ENCODE results near the gene SLC1A3.

Gene SLC1A3

GRCh38 chr5:36653044-36653705 lies 46.8 kb downstream of the SLC1A3 start:
- H3K36me3 ChIP-seq: no peaks in the 10 kb centered on the region
- no peak for TF ChIP-seq Cebpa-rat (IDR thresholded peaks at IDR 0.05)
- no peak overlapping the region for H3K4me3 ChIP-seq
- no peaks in the 10 kb centered on the region for H4K20me1 ChIP-seq
- no peak overlapping the region for H3K9ac ChIP-seq
- H3K4me1 ChIP-seq: peaks cover 11% of the 10 kb centered on the region
- H3K4me2 ChIP-seq: no peak overlapping the region
- no peak overlapping the region for H3K27ac ChIP-seq
- no peaks in the 10 kb centered on the region for H3K9me3 ChIP-seq
- H3K27me3 ChIP-seq: no peaks in the 10 kb centered on the region

- Histone ChIP-seq H3K4me2 (no peak overlapping the region), H3K36me3 (no peaks in the 10 kb centered on the region), H3K9ac (no peak overlapping the region), H3K9me3 (no peaks in the 10 kb centered on the region), H3K27ac (no peak overlapping the region), H3K4me1 (peaks cover 13% of the 10 kb centered on the region), H3K27me3 (no peaks in the 10 kb centered on the region), H4K20me1 (no peaks in the 10 kb centered on the region), H3K4me3 (no peak overlapping the region)
- no peak for TF ChIP-seq Cebpa-rat (IDR thresholded peaks at IDR 0.05)
Observed at GRCh38 chr5:36654564-36654963, 48.2 kb downstream of the SLC1A3 start.

GRCh38 chr5:36655161-36655560 lies 48.8 kb downstream of the SLC1A3 start:
- Histone ChIP-seq H3K9me3 (no peaks in the 10 kb centered on the region), H4K20me1 (no peaks in the 10 kb centered on the region), H3K4me3 (no peak overlapping the region), H3K27ac (no peak overlapping the region), H3K4me1 (peaks cover 13% of the 10 kb centered on the region), H3K9ac (no peak overlapping the region), H3K4me2 (no peak overlapping the region), H3K36me3 (no peaks in the 10 kb centered on the region), H3K27me3 (no peaks in the 10 kb centered on the region)
- no peak for TF ChIP-seq Cebpa-rat (IDR thresholded peaks at IDR 0.05)

DNA sequence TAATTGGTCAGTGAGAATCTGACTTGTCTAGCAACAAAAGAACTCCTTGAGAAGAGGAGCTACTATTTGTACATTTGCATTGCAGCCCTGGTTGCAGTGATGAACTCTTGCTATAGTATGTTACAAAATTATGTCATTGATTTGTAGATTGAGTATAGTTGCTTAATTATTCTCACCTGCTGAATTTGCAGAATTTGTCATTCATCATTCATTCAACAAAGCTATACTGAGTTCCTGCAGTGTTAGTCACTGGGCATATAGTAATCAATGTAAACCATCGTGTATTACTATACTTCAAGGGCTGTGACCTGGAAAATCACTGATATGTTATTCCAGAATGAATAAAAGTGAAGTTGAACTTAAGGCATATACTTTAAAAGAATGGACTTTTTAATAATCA lies 50.1 kb downstream of the SLC1A3 start:
- Histone ChIP-seq H3K4me2 (no peak overlapping the region), H4K20me1 (no peaks in the 10 kb centered on the region), H3K4me3 (no peak overlapping the region), H3K27me3 (no peaks in the 10 kb centered on the region), H3K9me3 (no peaks in the 10 kb centered on the region), H3K4me1 (peaks cover 13% of the 10 kb centered on the region), H3K9ac (no peak overlapping the region), H3K27ac (no peak overlapping the region), H3K36me3 (no peaks in the 10 kb centered on the region)
- no peak for TF ChIP-seq Cebpa-rat (IDR thresholded peaks at IDR 0.05)

DNA sequence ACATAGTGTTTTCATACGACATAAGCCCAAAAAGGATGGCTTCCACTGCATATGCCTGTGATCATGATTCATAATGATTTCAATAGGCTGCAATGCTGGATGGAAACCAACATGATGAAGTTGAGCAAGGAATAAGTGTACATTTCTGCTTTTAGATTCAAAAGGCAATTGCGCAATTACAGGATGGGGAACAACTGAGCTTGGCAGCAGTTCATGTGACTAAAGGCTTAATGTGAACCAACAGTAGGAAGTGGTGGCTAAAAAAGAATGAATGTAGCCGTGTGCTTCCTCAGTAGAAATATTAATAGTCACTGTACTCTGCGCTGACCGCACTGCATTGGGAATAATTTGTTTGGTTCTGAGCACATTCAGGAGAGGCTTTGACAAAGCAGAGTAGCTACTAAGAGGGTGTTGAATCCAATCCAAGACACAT lies 51.2 kb downstream of the SLC1A3 start:
- peaks cover 13% of the 10 kb centered on the region for H3K4me1 ChIP-seq
- no peaks in the 10 kb centered on the region for H3K9me3 ChIP-seq
- no peak overlapping the region for H3K9ac ChIP-seq
- peak overlapping the region; percentile 51 for H3K27ac ChIP-seq
- no peaks in the 10 kb centered on the region for H3K27me3 ChIP-seq
- peak; percentile 97 for TF ChIP-seq Cebpa-rat (IDR thresholded peaks at IDR 0.05)
- no peaks in the 10 kb centered on the region for H3K36me3 ChIP-seq
- peak overlapping the region; percentile 55 for H3K4me2 ChIP-seq
- H4K20me1 ChIP-seq: no peaks in the 10 kb centered on the region
- H3K4me3 ChIP-seq: no peak overlapping the region

DNA sequence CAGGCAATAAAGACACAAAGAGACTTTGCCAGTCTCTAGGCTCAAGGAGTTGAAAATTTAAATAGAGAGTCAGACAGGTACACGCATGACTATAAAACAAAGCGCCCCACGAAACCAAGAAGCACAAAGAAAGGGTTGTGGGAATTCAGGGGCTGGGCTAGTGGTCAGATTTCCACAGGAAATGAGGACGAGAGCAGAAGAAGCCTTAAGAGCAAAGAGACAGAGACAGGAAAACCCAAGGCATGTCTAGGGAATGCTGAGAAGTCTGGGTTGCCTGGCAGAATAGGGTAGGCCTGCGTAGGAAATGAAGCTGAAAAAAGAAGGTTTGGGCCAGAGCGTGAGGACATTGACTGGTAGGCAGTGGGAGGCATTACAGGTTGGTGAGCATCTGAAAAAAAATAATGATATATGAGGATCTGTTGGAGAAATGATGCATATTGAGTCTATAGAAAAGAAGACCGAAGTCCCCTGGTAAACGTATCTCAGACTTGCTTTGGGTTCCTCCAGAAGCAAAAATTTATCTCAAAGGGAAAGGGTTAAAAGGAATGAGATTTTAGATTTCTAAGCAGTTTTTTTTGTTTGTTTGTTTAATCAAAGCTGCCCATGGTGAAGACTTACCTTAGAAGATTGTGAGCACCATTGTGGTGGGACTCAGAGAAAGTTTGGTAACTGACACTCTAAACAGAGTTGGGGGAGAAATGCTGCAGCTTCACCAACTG lies 51.8 kb downstream of the SLC1A3 start:
- TF ChIP-seq Cebpa-rat (IDR thresholded peaks at IDR 0.05): no peak
- H4K20me1 ChIP-seq: no peaks in the 10 kb centered on the region
- H3K9me3 ChIP-seq: no peaks in the 10 kb centered on the region
- H3K27ac ChIP-seq: peak overlapping the region; percentile 51
- H3K4me3 ChIP-seq: no peak overlapping the region
- no peaks in the 10 kb centered on the region for H3K27me3 ChIP-seq
- H3K36me3 ChIP-seq: no peaks in the 10 kb centered on the region
- peaks cover 13% of the 10 kb centered on the region for H3K4me1 ChIP-seq
- H3K4me2 ChIP-seq: peak overlapping the region; percentile 55
- no peak overlapping the region for H3K9ac ChIP-seq

DNA sequence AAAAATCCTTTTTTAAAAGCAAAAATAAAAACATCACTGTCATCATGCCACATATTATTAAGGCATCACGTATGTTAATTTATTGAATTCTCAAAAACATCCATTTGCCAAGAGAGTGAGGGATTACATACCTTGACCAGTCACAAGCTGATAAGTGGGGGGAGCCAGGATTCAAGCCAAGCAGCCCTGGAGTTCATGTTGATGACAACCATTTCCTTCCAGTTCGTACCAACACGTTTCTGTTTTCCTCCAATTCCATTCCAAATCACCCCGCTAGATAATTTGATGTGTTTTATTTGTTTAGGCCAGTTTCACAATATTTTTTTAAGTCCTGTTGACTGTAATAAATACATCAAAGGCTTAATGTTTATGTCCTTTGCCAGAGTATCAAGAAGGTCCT lies 53.0 kb downstream of the SLC1A3 start:
- Histone ChIP-seq H3K9ac (no peak overlapping the region), H3K4me1 (peaks cover 13% of the 10 kb centered on the region), H3K4me3 (no peak overlapping the region), H3K27me3 (no peaks in the 10 kb centered on the region), H3K9me3 (no peaks in the 10 kb centered on the region), H4K20me1 (no peaks in the 10 kb centered on the region), H3K36me3 (no peaks in the 10 kb centered on the region), H3K4me2 (no peak overlapping the region), H3K27ac (no peak overlapping the region)
- TF ChIP-seq Cebpa-rat (IDR thresholded peaks at IDR 0.05): no peak

DNA sequence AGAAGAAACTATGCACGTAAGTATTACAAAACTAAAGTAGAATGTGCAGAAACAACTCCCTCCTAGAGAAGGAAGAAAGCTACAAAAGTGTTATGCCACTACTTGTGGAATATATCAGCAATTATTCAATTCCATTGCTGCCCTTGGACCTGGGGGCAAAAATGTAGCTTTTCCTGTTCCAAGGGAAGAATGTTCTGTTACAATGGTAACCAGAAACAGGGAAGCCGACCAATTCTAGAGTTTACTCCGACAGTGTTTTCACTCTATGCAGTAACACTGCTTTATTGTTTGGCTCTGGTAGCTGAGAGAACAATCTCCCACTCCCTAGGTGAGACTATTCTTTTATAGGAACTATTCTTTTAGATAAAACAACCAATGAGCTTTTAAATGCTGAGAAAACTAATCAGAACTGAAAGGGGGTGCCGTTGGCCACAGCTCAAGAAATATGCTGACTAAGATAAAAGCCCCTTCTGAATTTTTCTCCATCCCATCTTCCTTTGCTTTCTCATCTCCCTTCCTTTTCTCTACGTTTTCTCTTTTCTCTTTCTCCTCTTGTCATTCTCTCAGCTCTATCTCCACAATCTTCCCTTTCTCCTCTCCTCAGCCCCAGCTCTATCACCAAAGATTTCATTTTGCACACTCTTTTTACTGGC lies 54.1 kb downstream of the SLC1A3 start:
- peaks cover 13% of the 10 kb centered on the region for H3K4me1 ChIP-seq

GRCh38 chr5:36661456-36662220 lies 55.2 kb downstream of the SLC1A3 start:
- no peak overlapping the region for H3K27ac ChIP-seq

More for the DNA sequence above, 54.1 kb downstream of the SLC1A3 start:
- Histone ChIP-seq H3K27me3 (no peaks in the 10 kb centered on the region), H3K9me3 (no peaks in the 10 kb centered on the region), H3K27ac (no peak overlapping the region), H3K9ac (no peak overlapping the region), H3K36me3 (no peaks in the 10 kb centered on the region), H3K4me2 (no peak overlapping the region), H3K4me3 (no peak overlapping the region), H4K20me1 (no peaks in the 10 kb centered on the region)
- TF ChIP-seq Cebpa-rat (IDR thresholded peaks at IDR 0.05): no peak

More at GRCh38 chr5:36661456-36662220, 55.2 kb downstream of the SLC1A3 start:
- Histone ChIP-seq H3K4me1 (peaks cover 13% of the 10 kb centered on the region), H3K4me2 (no peak overlapping the region), H3K9me3 (no peaks in the 10 kb centered on the region), H3K36me3 (no peaks in the 10 kb centered on the region), H4K20me1 (no peaks in the 10 kb centered on the region), H3K9ac (no peak overlapping the region), H3K27me3 (no peaks in the 10 kb centered on the region), H3K4me3 (no peak overlapping the region)
- TF ChIP-seq Cebpa-rat (IDR thresholded peaks at IDR 0.05): no peak
